Ishikawa (cell line): Measurements from ENCODE around the gene KLHDC7A.

Experiments used
- CREB1 ChIP-seq: IDR thresholded peaks from 2 replicates; pipeline ENCODE4 v1.6.1; 2012; ENCODE audit warnings: low read depth
- EP300 ChIP-seq: IDR thresholded peaks from 2 replicates; pipeline ENCODE4 v1.6.1; 2012; ENCODE audit warnings: borderline replicate concordance
- FOXM1 ChIP-seq: IDR thresholded peaks from 2 replicates; pipeline ENCODE4 v1.6.1; 2012; ENCODE audit warnings: low read depth, borderline replicate concordance
- RAD21 ChIP-seq: IDR thresholded peaks from 2 replicates; pipeline ENCODE4 v1.6.1; 2012; ENCODE audit warnings: low read depth
- REST ChIP-seq: IDR thresholded peaks from 2 replicates; pipeline ENCODE4 v1.6.1; 2012; ENCODE audit warnings: low read depth, mild to moderate bottlenecking
- TAF1 ChIP-seq: IDR thresholded peaks from 2 replicates; pipeline ENCODE4 v1.6.1; 2012; ENCODE audit warnings: low read depth, mild to moderate bottlenecking
- TCF12 ChIP-seq: IDR thresholded peaks from 2 replicates; pipeline ENCODE4 v1.6.1; 2012; ENCODE audit warnings: low read depth
- USF1 ChIP-seq: IDR thresholded peaks from 2 replicates; pipeline ENCODE4 v1.6.1; 2012

DNA sequence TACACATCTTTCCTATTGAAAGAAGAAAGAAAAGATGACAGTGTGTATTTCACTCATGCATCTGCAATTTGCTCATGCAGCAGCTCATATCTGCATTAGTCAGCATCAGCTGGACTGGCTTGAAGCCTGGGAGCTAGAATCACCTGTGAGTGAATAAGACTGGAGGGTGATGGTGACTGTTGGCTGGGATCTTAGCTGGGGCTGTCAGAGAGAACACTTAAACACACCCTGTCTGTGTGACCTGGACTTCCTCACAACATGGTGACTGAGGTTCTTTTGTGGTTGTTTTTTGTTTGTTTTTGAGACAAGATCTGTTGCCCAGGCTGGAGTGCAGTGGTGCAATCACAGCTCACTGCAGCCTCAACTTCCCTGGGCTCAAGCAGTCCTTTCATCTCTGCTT is 24.9 kb downstream of the KLHDC7A start:
- TF ChIP-seq EP300 (no peak), CREB1 (no peak), FOXM1 (no peak), RAD21 (no peak), REST (no peak), USF1 (no peak), TAF1 (no peak), TCF12 (no peak)
